COR-L47 (cell line): ENCODE results near the gene GCK.
A peak's percentile ranks its signal among the peaks of the same experiment; 100 is the strongest.
"Not testable (repeated sequence)": the region's sequence is repeated elsewhere in the genome, so short reads cannot be mapped to it uniquely, and the experiment has no call there.

Experiments used
- DNase-seq: peaks from one replicate; lab custom pipeline; 2025; lab: John Stamatoyannopoulos, UW

GCK gene

GRCh38 chr7:44141221-44141850 lies 47.9 kb downstream of the GCK start, which contains the start of gene MYL7:
MYL7 (minus strand) TSS chr7:44141332; CDS start chr7:44141305, 27 bp downstream.
- no peak for DNase-seq

- DNase-seq, result no peak
Observed at GRCh38 chr7:44140341-44140740, 48.9 kb downstream of the GCK start.

- DNase-seq, result no peak
Observed at GRCh38 chr7:44139311-44140010, 49.8 kb downstream of the GCK start.

- no peak for DNase-seq
Observed at GRCh38 chr7:44138698-44139097, 50.5 kb downstream of the GCK start.

DNA sequence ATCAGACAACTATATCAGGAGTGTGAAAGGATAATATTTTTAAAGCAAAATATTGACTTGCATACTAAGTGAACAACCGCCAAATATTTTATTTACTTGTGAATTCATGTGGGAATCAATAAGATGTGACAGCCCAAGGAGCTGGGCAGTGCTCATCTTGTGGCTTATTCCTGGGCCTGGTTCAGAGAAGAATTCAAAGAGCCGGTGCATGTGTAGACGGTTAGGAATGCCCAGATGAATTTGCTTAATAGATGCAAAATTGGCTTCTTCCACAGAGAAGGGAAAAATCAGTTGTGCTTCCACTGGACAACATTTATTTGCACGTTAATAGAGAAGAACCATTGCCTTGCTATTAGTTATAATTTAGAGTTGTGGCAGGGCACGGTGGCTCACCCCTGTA lies 52.5 kb downstream of the GCK start:
- DNase-seq, result no peak

GRCh38 chr7:44134943-44135628 lies 54.2 kb downstream of the GCK start:
- no peak for DNase-seq

GRCh38 chr7:44133295-44133694 lies 55.9 kb downstream of the GCK start:
- no peak for DNase-seq

DNA sequence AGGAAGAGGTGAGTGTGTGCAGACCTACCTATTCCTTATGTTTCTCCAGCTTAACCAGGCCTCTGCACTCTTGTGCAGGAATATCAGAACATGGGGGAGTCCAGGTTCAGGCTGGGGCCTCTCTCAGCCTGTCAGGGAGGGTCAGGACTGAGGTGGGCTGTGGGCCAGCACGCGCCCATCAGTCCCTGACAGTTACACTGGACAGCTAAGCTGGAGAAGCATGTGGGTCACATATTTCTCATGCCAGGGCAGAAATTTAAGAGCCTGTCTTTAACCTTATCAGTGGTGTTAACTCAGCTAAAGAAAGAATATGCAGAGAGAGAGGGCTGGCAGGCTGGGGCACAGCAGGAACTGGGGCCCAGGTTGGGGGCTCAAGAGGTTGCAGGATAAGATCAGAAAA lies 57.2 kb downstream of the GCK start:
- no peak for DNase-seq

DNA sequence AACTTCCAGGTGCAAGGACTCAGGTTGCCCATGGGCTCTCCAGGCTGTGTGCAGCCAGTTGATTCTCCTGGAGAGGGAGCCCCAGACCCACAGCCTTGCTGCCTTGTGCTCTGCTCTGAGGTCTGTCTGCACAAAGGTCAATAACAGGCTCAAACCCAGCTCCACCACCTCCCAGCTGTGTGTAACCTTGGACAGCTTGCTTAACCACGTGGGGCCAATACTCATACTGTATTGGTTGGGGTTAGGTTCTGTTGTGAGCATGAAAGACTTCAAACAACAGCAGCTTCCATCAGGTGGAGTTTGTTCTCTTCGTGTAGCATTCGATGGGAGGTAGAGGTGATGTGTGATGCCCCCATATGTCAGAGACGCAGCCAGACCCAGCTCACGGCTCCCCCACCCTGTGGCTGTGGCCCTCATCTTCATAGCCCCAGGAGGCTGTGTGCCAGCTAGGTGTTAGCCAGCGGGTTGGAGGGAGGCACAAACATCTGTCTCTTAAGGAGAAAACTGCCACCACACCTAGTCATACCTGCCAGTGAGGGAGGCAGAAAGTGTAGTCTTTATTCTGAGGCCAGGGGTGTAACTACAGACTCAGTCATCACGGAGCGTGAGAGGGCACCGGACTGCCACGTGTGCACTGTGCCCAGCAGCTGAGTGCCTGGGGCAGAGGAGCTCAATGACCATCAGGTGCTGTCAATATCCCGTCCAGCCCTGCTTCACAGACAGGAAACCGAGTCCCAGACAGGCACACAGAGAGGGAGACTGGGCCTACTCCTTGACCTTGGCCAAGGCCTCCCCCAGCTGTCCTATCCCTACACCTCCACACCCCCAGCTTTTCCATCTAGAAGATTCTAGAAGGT lies 57.8 kb downstream of the GCK start:
- DNase-seq, result no peak

DNA sequence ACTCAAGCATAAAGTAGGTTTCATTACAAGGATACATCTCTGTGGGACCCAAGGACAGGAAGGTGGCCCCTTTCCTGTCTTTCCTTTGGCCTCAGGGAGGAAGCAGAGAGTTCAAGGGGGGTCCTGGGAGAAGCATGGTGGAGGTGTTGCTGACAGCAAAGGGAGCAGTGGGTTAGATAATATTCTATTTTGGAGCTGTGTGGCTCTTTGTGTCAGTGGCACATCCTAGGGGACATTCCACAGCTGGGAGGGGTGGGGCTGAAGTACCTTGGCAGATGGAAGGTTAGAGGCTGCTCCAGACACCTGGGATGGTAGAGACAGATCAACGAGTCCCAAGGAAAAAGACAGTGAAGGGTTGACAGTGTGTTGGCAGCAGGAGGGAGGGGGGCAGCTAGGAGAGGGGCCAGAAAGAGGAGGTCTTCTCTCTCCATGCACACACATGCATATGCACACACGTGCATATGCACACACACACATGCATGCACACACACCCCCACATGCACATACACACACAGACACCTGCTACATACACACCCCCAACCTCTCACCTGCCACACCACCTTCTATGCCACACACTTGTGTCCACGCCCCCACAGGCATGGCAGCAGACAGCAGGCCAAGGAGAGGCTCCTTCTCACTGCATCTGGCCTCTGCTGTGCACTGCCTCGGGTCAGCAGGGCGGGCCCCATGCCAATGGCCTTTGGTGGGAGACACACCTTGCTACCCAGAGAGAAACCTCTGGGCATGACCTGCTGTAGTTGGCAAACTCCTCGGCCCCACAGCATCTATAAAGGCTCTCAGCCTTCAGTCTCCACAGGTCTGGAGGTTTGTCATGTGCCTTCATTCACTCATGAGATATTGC lies 60.3 kb downstream of the GCK start:
- DNase-seq, result no peak

DNA sequence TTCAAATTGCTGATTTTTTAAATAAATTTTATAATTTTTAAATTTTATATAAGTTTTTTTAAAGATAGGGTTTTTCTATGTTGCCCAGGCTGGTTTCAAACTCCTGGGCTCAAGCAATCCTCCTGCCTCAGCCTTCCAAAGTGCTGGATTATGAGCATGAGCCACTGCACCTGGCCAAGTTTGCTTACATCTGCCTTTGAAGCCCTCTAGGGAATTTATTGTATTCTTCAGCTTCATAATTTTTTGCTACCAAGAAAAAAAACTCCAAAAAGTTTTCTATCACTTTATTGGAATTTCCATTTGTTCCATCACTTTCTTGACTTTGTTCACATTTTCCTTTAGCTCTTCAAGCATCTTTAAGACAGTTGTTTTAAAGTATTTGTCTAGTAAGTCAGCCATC lies 62.1 kb downstream of the GCK start:
- DNase-seq, result no peak

DNA sequence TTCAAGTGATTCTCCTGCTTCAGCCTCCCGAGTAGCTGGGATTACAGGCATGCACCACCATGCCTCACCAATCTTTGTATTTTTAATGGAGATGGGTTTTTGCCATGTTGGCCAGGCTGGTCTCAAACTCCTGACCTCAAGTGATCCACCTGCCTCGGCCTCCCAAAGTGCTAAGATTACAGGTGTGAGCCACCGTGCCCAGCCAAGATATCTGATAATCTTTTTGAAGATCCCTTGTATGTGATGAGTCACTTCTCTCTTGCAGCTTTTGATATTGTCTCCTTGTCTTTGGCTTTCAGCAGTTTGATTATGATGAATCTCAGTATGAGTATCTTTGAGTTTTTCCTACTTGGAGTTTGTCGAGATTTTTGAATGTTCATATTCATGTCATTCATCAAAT lies 62.7 kb downstream of the GCK start:
- DNase-seq, result not testable (repeated sequence)

DNA sequence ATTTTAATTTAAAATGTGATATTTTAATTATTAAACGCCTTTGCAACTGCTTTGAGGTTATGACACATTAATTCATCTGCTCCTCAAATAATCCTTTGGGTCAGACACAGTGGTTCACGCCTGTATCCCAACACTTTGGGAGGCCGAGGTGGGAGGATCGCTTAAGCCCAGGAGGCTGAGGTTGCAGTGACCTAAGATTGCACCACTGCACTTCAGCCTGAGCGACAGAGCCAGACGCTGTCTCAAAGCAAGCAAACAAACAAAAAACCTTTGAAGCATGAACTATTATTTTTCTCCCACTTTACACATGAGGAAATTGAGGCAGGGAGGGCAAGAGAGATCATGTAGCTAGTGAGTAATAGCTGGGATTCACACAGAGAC lies 64.4 kb downstream of the GCK start:
- DNase-seq, result no peak

DNA sequence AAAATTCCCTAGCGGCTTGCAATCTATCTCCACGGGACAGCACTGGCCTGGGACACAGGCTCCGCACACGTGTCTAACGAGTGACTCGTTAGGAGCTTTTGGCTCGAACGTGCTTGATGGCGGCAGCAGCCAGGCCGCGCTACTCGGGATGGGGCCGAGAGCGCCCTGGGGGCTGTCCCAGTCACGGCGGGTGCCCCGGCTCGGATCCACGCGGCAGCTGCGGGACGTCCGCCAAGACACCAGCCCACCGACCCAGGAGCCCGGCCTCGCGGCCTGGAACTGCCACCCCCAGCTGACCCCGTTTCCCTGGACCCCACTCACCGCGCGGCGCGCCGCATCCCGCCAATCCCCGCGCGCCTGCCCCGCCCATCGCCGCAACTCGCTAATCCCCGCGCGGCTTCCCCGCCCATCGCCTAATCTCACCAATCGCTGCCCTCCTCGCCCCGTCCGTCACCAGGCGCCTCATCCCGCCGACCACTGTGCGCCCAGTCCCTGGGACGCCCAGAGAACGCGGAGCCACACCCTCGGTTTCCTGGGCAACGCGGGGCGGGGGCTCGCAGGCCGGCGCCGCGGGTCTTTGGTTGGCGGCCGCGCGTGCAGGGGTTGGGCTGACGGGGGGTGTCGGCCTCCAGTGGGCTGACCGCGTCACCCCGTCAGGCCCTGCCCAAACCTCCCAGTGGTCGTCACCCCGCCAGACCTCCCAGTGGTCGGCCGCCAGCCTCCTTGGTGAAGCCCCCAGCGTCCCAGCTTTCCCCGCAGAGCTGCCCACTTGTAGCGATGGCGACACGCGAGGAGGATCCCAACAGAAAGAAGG lies 65.8 kb downstream of the GCK start, which contains the start of gene POLD2:
POLD2 (minus strand) TSS at position 359 of the 814 bp plus-strand sequence. CDS start 1,495 bp downstream, outside the sequence.
- peak; percentile 97 for DNase-seq

- DNase-seq, result no peak
Observed at GRCh38 chr7:44122529-44122928, 66.7 kb downstream of the GCK start.

- DNase-seq, result no peak
Observed at GRCh38 chr7:44121761-44122420, 67.3 kb downstream of the GCK start.

DNA sequence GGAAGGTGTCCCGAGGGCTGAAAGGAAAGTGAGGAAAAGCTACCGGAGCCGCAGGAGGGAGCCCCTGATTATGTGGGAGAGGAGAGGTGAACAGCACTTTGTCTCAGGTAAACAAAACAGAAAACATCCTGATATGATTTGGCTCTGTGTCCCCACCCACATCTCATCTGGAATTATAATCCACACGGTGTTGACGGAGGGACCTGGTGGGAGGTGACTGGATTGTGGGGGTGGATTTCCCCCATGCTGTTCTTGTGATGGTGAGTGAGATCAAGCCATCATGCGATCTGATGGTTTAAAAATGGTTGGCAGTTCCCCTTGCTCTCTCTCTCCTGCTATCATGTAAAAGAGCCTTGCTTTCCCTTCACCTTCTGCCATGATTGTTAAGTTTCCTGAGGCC lies 68.8 kb downstream of the GCK start:
- no peak for DNase-seq

DNA sequence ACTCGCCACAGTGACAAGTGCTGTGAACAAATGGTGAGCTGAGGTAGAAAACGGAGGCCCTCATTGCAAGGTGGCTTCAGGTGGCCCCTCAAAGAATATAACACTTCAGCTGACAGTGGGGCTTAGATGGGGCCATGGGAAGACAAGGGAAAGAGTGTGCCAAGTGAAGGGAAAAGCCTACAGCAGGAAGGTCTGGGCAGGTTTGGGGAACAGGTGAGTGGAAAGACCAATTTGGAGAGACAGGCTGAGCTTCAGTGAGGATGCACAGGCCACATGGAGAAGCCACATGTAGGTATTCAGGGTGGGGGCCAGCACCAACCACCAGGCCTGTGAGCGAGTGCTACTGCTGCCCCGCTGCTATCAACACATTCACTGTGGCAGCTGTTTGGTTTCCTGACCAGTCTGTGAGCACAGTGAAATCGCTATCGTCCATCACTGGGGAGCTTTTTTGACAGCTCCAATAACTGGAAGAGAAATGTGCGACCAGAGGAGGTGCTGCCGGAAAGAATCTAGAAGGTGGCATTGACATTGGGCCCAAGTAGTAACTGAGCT lies 69.3 kb downstream of the GCK start:
- no peak for DNase-seq

DNA sequence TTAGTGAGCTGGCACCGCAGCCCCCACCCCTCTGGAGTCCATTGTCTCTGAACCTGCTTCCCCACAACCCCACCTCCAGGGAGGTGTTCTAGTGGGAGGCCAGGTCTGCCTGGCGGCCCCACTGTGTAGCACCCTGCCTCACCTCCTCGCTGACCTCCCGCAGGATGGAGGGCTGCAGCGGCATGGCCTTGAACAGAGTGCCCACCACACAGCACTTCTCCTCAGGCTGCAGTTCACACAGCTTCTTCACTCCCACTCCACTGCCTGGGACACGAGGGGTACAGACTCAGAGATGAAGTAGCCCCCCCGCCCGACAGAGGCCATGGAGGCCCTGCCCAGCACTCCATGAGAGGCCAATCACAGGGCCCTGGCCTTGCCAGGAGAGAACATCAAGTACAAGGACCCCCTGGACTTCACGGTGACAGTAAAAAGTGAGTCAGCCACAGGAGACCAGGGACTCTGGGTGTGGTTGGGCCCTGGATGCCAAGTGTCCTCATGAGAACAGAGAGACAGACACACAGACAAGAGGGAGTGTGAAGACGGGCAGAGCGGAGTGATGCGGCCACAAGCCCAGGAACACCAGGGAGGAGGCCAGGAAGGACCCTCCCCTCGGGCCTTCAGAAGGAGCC lies 71.3 kb downstream of the GCK start:
- no peak for DNase-seq
